ENCODE data around the gene PTPRF.

DNA sequence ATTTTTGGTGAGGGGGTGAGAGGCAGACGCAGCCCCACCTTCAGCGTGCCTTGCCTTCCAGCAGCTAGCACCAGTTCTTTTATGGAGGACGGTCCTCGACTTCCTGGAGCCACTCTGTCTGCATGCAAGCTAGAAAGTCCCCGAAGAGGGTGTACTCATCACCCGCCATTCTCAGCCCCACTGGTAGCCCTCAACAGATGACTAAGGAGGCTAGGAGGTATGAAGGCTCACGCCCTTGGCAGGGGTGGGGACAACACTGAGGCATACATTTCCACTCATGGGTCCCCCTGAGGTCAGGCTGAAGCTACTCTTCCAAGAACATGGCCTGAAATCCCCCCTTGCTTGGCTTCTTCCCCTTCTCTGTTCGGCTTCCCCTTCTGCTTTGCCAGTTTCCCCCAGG lies 8.9 kb upstream of the PTPRF start:
- TF ChIP-seq, protein P1, sequence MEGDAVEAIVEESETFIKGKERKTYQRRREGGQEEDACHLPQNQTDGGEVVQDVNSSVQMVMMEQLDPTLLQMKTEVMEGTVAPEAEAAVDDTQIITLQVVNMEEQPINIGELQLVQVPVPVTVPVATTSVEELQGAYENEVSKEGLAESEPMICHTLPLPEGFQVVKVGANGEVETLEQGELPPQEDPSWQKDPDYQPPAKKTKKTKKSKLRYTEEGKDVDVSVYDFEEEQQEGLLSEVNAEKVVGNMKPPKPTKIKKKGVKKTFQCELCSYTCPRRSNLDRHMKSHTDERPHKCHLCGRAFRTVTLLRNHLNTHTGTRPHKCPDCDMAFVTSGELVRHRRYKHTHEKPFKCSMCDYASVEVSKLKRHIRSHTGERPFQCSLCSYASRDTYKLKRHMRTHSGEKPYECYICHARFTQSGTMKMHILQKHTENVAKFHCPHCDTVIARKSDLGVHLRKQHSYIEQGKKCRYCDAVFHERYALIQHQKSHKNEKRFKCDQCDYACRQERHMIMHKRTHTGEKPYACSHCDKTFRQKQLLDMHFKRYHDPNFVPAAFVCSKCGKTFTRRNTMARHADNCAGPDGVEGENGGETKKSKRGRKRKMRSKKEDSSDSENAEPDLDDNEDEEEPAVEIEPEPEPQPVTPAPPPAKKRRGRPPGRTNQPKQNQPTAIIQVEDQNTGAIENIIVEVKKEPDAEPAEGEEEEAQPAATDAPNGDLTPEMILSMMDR (IDR thresholded peaks at IDR 0.05) = no peak
- TF ChIP-seq POLR2A (IDR thresholded peaks at IDR 0.05) = no peak

All from lower leg skin (tissue), 3 donors.